Naive thymus-derived CD4-positive, alpha-beta T cell (primary cell): ENCODE data around the gene PROS1. TPM values are rescaled to one million over a fixed set of nuclear protein-coding genes. Genes with fewer than 3 reads are reported as not detected.

Source experiments
- ATAC-seq: fragments of 150-1000 bp; cut with Tn5 transposase; 2 replicates; pipeline ENCODE4 v1.10.0; 2021; ENCODE audit warnings: mild to moderate bottlenecking, moderate library complexity
- CTCF ChIA-PET: fragments of 350-600 bp; sonication (Branson Sonifier 250); formaldehyde crosslinking; loops from one replicate; lab custom pipeline; 2021; ENCODE audit warnings: antibody characterized with exemption; lab: Charles Lee
- POLR2A ChIA-PET: fragments of 350-600 bp; sonication (Branson Sonifier 250); formaldehyde crosslinking; loops from one replicate; lab custom pipeline; 2021; ENCODE audit warnings: antibody characterized with exemption, inconsistent platforms; lab: Charles Lee
- DNase-seq, 9 donors: peaks; one replicate each; pipeline versions ENCODE4 v3.0.0 to v3.0.0-alpha.2; 2020 to 2022; ENCODE audit warnings: mixed read lengths in 1 of 9
- H3K27ac ChIP-seq: one replicate; pipeline ENCODE4 v1.7.0; 2013; ENCODE audit warnings: mild to moderate bottlenecking, low read depth, low read length, moderate library complexity
- H3K27me3 ChIP-seq, 2 donors: one replicate each; pipeline ENCODE4 v1.7.0; 2013; ENCODE audit warnings: low read length in 2 of 2, mild to moderate bottlenecking in 2 of 2, moderate library complexity in 2 of 2; ENCODE audit not compliant: control insufficient read depth in 2 of 2, insufficient read depth in 2 of 2
- H3K36me3 ChIP-seq, 3 experiments: 1 replicate in 2 of 3; 2 replicates in 1 of 3; pipeline ENCODE4 v1.7.0; 2013; ENCODE audit warnings: low read length in 3 of 3, mild to moderate bottlenecking in 3 of 3, moderate library complexity in 1 of 3; ENCODE audit not compliant: insufficient read depth in 3 of 3, control insufficient read depth in 2 of 3
- H3K4me1 ChIP-seq, 2 donors: one replicate each; pipeline ENCODE4 v1.7.0; 2013; ENCODE audit warnings: low read length in 2 of 2, mild to moderate bottlenecking in 2 of 2, moderate library complexity in 1 of 2; ENCODE audit not compliant: control insufficient read depth in 2 of 2, insufficient read depth in 2 of 2
- H3K4me3 ChIP-seq: 2 replicates; pipeline ENCODE4 v1.7.0; 2013; ENCODE audit warnings: mild to moderate bottlenecking, low read length
- H3K9me3 ChIP-seq, 3 experiments: 1 replicate in 2 of 3; 2 replicates in 1 of 3; pipeline ENCODE4 v1.7.0; 2013; ENCODE audit warnings: low read length in 3 of 3; ENCODE audit not compliant: control insufficient read depth in 2 of 3
- H3K27ac Mint-ChIP-seq, 9 donors: one replicate each; pipeline ENCODE4 v1.8.0; 2020 to 2022; ENCODE audit warnings: mixed read lengths in 9 of 9, mild to moderate bottlenecking in 8 of 9, moderate library complexity in 5 of 9, inconsistent platforms in 2 of 9
- H3K27me3 Mint-ChIP-seq, 5 donors: one replicate each; pipeline ENCODE4 v1.8.0; 2021 to 2022; ENCODE audit warnings: mixed read lengths in 5 of 5, mild to moderate bottlenecking in 1 of 5
- H3K36me3 Mint-ChIP-seq, 5 donors: one replicate each; pipeline ENCODE4 v1.8.0; 2020 to 2022; ENCODE audit warnings: mixed read lengths in 5 of 5, mild to moderate bottlenecking in 3 of 5, inconsistent platforms in 1 of 5
- H3K4me1 Mint-ChIP-seq, 7 donors: one replicate each; pipeline ENCODE4 v1.8.0; 2020 to 2022; ENCODE audit warnings: mixed read lengths in 7 of 7, mild to moderate bottlenecking in 3 of 7, inconsistent platforms in 1 of 7
- H3K4me3 Mint-ChIP-seq, 10 donors: one replicate each; pipeline ENCODE4 v1.8.0; 2020 to 2022; ENCODE audit warnings: mild to moderate bottlenecking in 10 of 10, mixed read lengths in 10 of 10, moderate library complexity in 6 of 10, inconsistent platforms in 2 of 10
- H3K9me3 Mint-ChIP-seq, 11 donors: one replicate each; pipeline ENCODE4 v1.8.0; 2020 to 2022; ENCODE audit warnings: mixed read lengths in 11 of 11, mild to moderate bottlenecking in 4 of 11, inconsistent platforms in 1 of 11, moderate library complexity in 1 of 11
- intact Hi-C, 2 donors: fragments of 100-400 bp; cut with micrococcal nuclease; formaldehyde crosslinking; loops; one replicate each; pipeline ENCODE4 v1.15.1; 2023
- polyA plus RNA-seq, 2 donors: library from polyadenylated mRNA; unstranded; fragments of 300-500 nt; fragmentation: Illumina TruSeq; gene quantifications; one replicate each; pipeline ENCODE4 v1.2.3, GENCODE V29; 2021
- total RNA-seq, 6 experiments: library from RNA in 5 of 6; stranded (reverse) in 5 of 6; gene quantifications; 1 replicate in 5 of 6; 2 replicates in 1 of 6; pipeline ENCODE4 v1.2.3 and lab custom pipeline; 2021 to 2026

The PROS1 gene
- total RNA-seq (under 1 TPM in 2 of 5 experiments, not detected in 3; 0.54 to 0.80 TPM), polyA plus RNA-seq (under 1 TPM in 1 of 2 donors, not detected in 1; 0.13 TPM), total RNA-seq (lab: John Stamatoyannopoulos, UW) (0.54 reads per million)

DNA sequence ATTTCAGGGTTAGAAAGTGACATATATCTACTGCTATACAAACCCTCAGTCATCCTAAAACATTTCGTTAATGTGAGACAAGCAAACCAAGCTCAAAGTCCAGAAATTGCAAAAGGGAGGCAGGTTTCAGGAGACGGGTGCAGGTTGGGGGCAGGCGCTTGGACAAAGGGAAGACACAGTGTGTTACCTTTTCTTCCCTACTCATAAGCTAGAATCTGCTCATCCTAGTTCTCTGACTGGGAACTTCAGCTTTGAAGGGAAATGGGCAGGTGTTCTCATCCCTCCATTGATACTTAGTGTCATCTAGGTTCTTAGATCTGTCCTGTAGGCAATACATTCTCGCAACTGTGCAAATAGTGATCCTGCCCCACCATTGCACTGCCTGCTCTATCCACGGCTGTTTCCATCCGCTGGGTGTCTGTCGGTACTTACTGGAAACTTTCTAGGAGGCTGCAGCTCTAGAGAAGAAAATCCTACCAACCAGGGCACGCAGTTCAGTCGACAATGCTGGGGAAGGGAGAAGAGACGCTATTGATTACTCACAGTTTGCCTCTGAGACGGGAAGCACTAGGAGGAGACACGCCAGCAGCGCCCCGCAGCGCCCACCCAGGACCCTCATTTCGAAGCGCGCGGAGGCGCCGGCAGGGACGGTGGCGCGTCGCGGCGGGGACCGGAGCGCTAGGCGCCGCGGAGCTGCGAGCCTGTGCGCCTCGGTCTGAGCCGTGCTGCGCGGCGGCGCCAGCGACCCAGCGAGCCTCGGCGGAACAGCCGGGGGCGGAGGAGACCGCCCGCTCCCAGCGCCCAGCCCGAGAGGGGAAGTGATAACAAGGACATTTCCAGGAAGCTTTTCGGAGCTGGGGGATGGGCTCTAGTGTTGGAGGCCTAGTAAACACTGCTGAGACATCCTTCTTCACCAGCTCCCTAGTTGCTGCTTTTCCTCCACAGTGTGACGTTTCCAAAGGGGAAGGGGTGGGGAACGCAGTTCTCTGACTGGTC lies at the start of gene PROS1:
TSS of gene PROS1 (minus strand) at position 766 of the 996 bp plus-strand sequence. CDS start at position 619, 147 bp downstream.
- intact Hi-C loops: no loop called here
- Mint-ChIP-seq H3K4me1 (peaks cover 9 to 13% (median 11%) of the 10 kb centered on the region in 7 donors), H3K9me3 (no peaks in the 10 kb centered on the region), H3K36me3 (no peaks in the 10 kb centered on the region), H3K4me3 (peak within 1 kb of the TSS; percentile 76 to 93 (median 83)), H3K27me3 (peaks cover 9 to 27% (median 15%) of the 10 kb centered on the region in 5 donors), H3K27ac (peak within 1 kb of the TSS in 3 of 9 donors; percentile 47 to 75 (median 55))
- Histone ChIP-seq H3K27me3 (no peaks in the 10 kb centered on the region), H3K9me3 (no peaks in the 10 kb centered on the region), H3K4me3 (peak within 1 kb of the TSS; percentile 66), H3K36me3 (no peaks in the 10 kb centered on the region), H3K27ac (no peak within 1 kb of the TSS), H3K4me1 (peaks cover 0 to 10% of the 10 kb centered on the region in 2 donors)
- DNase-seq (peak; percentile 22 to 65 (median 35)), ATAC-seq (peak; percentile 90)
- CTCF ChIA-PET: interaction anchor here (0.7 kb wide), 1 partner anchor 39 kb away, joined by 3 read pairs; no protein-coding TSS in a partner anchor
- POLR2A ChIA-PET: interaction anchor here (1.6 kb wide), 1 partner anchor 89 kb away, joined by 7 read pairs; the partner anchor contains the start of genes DHFR2 and NSUN3

- ChIA-PET CTCF (interaction anchor here (1.1 kb wide), 1 partner anchor 31 kb away, joined by 4 read pairs; no protein-coding TSS in a partner anchor), POLR2A (no interaction called here)
- intact Hi-C loops: no loop called here
- Histone ChIP-seq H3K27ac (no peak overlapping the region), H3K4me1 (no peaks in the 10 kb centered on the region), H3K9me3 (no peaks in the 10 kb centered on the region), H3K27me3 (no peaks in the 10 kb centered on the region), H3K36me3 (no peaks in the 10 kb centered on the region), H3K4me3 (no peak overlapping the region)
- H3K27me3 Mint-ChIP-seq: no peaks in the 10 kb centered on the region
- no peaks in the 10 kb centered on the region for H3K9me3 Mint-ChIP-seq
- H3K4me3 Mint-ChIP-seq: no peak overlapping the region
- H3K4me1 Mint-ChIP-seq: peaks cover 0 to 2% (median under 1%) of the 10 kb centered on the region in 7 donors
- DNase-seq (no peak), ATAC-seq (no peak)
- H3K36me3 Mint-ChIP-seq: peaks cover 0 to 8% (median 4%) of the 10 kb centered on the region in 5 donors
- no peak overlapping the region for H3K27ac Mint-ChIP-seq
These were observed 46.6 kb upstream of the PROS1 start for GRCh38 chr3:94020293-94020692.

- no peaks in the 10 kb centered on the region for H3K4me1 ChIP-seq
- Mint-ChIP-seq H3K27me3 (no peaks in the 10 kb centered on the region), H3K4me3 (no peak overlapping the region), H3K4me1 (peaks cover 0 to 8% (median 6%) of the 10 kb centered on the region in 7 donors), H3K36me3 (peaks cover 0 to 11% (median 4%) of the 10 kb centered on the region in 5 donors), H3K9me3 (no peaks in the 10 kb centered on the region), H3K27ac (peak overlapping the region in 1 of 9 donors; percentile 77)
- H3K27me3 ChIP-seq: no peaks in the 10 kb centered on the region
- ATAC-seq: no peak
- intact Hi-C loops: no loop called here
- CTCF ChIA-PET: no interaction called here
- POLR2A ChIA-PET: no interaction called here
- H3K9me3 ChIP-seq: no peaks in the 10 kb centered on the region
- no peaks in the 10 kb centered on the region for H3K36me3 ChIP-seq
- no peak overlapping the region for H3K4me3 ChIP-seq
- no peak for DNase-seq
- H3K27ac ChIP-seq: no peak overlapping the region
These were observed 46.0 kb upstream of the PROS1 start for GRCh38 chr3:94019659-94020058.

DNA sequence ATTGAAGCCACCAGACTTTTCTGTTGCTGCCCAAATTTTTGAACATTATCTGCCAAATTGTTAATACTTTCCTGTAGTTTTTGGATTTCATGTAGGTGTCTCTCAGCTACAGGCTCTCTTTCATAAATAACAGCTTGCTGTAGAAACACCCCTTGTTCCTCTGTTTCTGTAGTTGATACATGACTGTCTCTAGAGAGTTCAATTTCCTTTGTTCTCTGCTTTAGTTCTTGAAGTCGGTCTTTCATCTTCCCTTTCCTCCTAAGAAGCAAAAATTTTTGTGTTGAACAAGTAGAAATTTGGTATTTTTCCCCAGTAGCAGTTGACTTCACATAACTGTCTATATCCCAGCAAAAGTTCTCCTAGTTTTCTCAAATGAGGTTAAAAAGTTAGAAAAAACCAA lies 41.3 kb upstream of the PROS1 start:
- no peaks in the 10 kb centered on the region for H3K9me3 ChIP-seq
- H3K27ac ChIP-seq: no peak overlapping the region
- peaks cover 0 to 20% (median 4%) of the 10 kb centered on the region in 5 donors for H3K36me3 Mint-ChIP-seq
- H3K4me3 ChIP-seq: no peak overlapping the region
- no peaks in the 10 kb centered on the region for H3K36me3 ChIP-seq
- ChIA-PET CTCF (interaction anchor here (0.7 kb wide), 1 partner anchor 10 kb away, joined by 3 read pairs; no protein-coding TSS in a partner anchor), POLR2A (interaction anchor here (0.6 to 1.7 kb wide), 3 partner anchors 11 to 48 kb away, joined by 3 to 6 read pairs (median 4); partner anchors contain the start of genes DHFR2 and NSUN3)
- no peaks in the 10 kb centered on the region for H3K27me3 Mint-ChIP-seq
- peaks cover 8 to 25% (median 21%) of the 10 kb centered on the region in 7 donors for H3K4me1 Mint-ChIP-seq
- peak in 5 of 9 donors; percentile 3 to 35 (median 25) for DNase-seq
- no peaks in the 10 kb centered on the region for H3K9me3 Mint-ChIP-seq
- no peaks in the 10 kb centered on the region for H3K27me3 ChIP-seq
- intact Hi-C loops: no loop called here
- no peaks in the 10 kb centered on the region for H3K4me1 ChIP-seq
- peak overlapping the region in 6 of 9 donors; percentile 3 to 53 (median 40) for H3K27ac Mint-ChIP-seq
- peak overlapping the region in 2 of 10 donors; percentile 14 to 56 for H3K4me3 Mint-ChIP-seq
- ATAC-seq: no peak

DNA sequence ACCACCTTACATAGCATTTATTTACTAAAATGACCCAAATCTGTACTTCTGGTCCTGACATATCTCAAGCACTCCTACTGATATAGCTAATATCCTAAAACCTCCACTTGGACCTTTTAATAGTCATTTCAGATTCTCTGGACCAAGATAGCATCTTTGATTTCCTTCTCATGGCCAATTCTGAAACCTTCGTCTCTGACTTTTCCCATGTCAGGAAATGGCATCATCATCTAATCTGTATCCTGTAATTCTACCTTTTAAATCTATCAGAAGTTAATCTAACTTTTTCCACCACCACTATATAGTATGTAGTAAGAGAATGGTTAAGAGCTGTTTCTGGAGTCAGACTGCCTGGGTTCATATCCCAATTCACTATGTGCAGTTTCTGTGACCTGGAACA lies 38.5 kb upstream of the PROS1 start:
- Histone ChIP-seq H3K4me3 (no peak overlapping the region), H3K4me1 (no peaks in the 10 kb centered on the region), H3K36me3 (no peaks in the 10 kb centered on the region), H3K27ac (no peak overlapping the region), H3K27me3 (no peaks in the 10 kb centered on the region), H3K9me3 (no peaks in the 10 kb centered on the region)
- ChIA-PET POLR2A (no interaction called here), CTCF (interaction anchor here (0.5 to 1.4 kb wide), 2 partner anchors 38 to 57 kb away, joined by 3 read pairs; partner anchors contain the start of gene PROS1)
- Mint-ChIP-seq H3K4me3 (peak overlapping the region in 1 of 10 donors; percentile 73), H3K36me3 (peaks cover 0 to 17% (median 0%) of the 10 kb centered on the region in 5 donors), H3K27ac (peak overlapping the region in 2 of 9 donors; percentile 5 to 68), H3K27me3 (no peaks in the 10 kb centered on the region), H3K4me1 (peaks cover 8 to 28% (median 21%) of the 10 kb centered on the region in 7 donors), H3K9me3 (no peaks in the 10 kb centered on the region)
- intact Hi-C loops: no loop called here
- DNase-seq (no peak), ATAC-seq (no peak)

GRCh38 chr3:94011233-94011711 lies 37.6 kb upstream of the PROS1 start:
- no peak for ATAC-seq
- Mint-ChIP-seq H3K4me3 (peak overlapping the region in 2 of 10 donors; percentile 0 to 73), H3K27ac (peak overlapping the region in 3 of 9 donors; percentile 5 to 68 (median 28)), H3K27me3 (no peaks in the 10 kb centered on the region), H3K9me3 (no peaks in the 10 kb centered on the region), H3K4me1 (peaks cover 8 to 30% (median 22%) of the 10 kb centered on the region in 7 donors), H3K36me3 (peaks cover 0 to 19% (median 2%) of the 10 kb centered on the region in 5 donors)
- Histone ChIP-seq H3K27ac (no peak overlapping the region), H3K9me3 (no peaks in the 10 kb centered on the region), H3K4me3 (no peak overlapping the region), H3K4me1 (no peaks in the 10 kb centered on the region), H3K27me3 (no peaks in the 10 kb centered on the region), H3K36me3 (no peaks in the 10 kb centered on the region)
- no peak for DNase-seq
- ChIA-PET CTCF (no interaction called here), POLR2A (no interaction called here)
- intact Hi-C loops: no loop called here
